A549 (cell line): ENCODE results near the gene RAP1GDS1. TPM values are rescaled to one million over a fixed set of nuclear protein-coding genes. Genes with fewer than 3 reads are reported as not detected.
"Not testable (repeated sequence)": the region's sequence is repeated elsewhere in the genome, so short reads cannot be mapped to it uniquely, and the experiment has no call there.

ENCODE experiments used
- ATAC-seq, 2 experiments: fragments of 200-7000 bp in 1 of 2; fragments of >200 bp in 1 of 2; cut with Nextera tagmentation in 1 of 2; cut with Tn5 transposase in 1 of 2; 3 replicates each; pipeline versions ENCODE4 v1.8.0 to v1.9.1; 2018 to 2020; ENCODE audit warnings: mild to moderate bottlenecking in 1 of 2, moderate library complexity in 1 of 2
- CTCF ChIA-PET: fragments of 300-600 bp; sonication (Branson Sonifier 250); formaldehyde crosslinking; extraction: SDS; loops from one replicate; lab custom pipeline; 2021; ENCODE audit warnings: antibody characterized with exemption, inconsistent platforms; lab: Yijun Ruan, JAX
- POLR2A ChIA-PET: fragments of 350-600 bp; formaldehyde crosslinking; extraction: SDS; loops from one replicate; lab custom pipeline; 2021; ENCODE audit warnings: antibody characterized with exemption, inconsistent platforms; lab: Yijun Ruan, JAX
- DNase-seq, 2 experiments: peaks; one replicate each; pipeline versions ENCODE4 v3.0.0 to v3.0.0-alpha.2; 2011 to 2016; ENCODE audit warnings: low read depth in 1 of 2, low spot score in 1 of 2
- FAIRE-seq: peaks from 2 replicates; lab custom pipeline; 2011; peaks lifted over from hg19 to GRCh38; lab: Jason Lieb, UNC
- H3K27ac ChIP-seq, 2 experiments: fragments of >200 bp; sonication (Bioruptor Twin); formaldehyde crosslinking; 3 replicates each; pipeline ENCODE4 v1.5.1; 2016 to 2017
- H3K4me1 ChIP-seq: fragments of >200 bp; sonication (Bioruptor Twin); formaldehyde crosslinking; 3 replicates; pipeline ENCODE4 v1.6.1; 2016
- H3K4me2 ChIP-seq: fragments of >200 bp; sonication (Bioruptor Twin); formaldehyde crosslinking; 3 replicates; pipeline ENCODE4 v1.6.1; 2016
- H3K4me3 ChIP-seq: fragments of >200 bp; sonication (Bioruptor Twin); formaldehyde crosslinking; 3 replicates; pipeline ENCODE4 v1.5.1; 2016
- H3K9me3 ChIP-seq: fragments of >200 bp; sonication (Bioruptor Twin); formaldehyde crosslinking; 3 replicates; pipeline ENCODE4 v1.6.1; 2016
- BCL3 ChIP-seq: fragments of >200 bp; sonication (Bioruptor Twin); formaldehyde crosslinking; IDR thresholded peaks from 3 replicates; pipeline ENCODE4 v1.6.1; 2016
- CTCF ChIP-seq: fragments of >200 bp; sonication (Bioruptor Twin); formaldehyde crosslinking; IDR thresholded peaks from 3 replicates; pipeline ENCODE4 v1.5.1; 2016
- E2F6 ChIP-seq: IDR thresholded peaks from 2 replicates; pipeline ENCODE4 v1.6.1; 2012; ENCODE audit warnings: low read depth, borderline replicate concordance
- EHF ChIP-seq: fragments of 250-450 bp; sonication (Bioruptor Pico); IDR thresholded peaks from 2 replicates; pipeline ENCODE4 v1.5.0; 2020; ENCODE audit warnings: mild to moderate bottlenecking
- EHMT2 ChIP-seq: fragments of 200-600 bp; sonication (generic); IDR thresholded peaks from 2 replicates; pipeline ENCODE4 v1.6.1; 2016; ENCODE audit warnings: antibody characterized with exemption, low read depth, mild to moderate bottlenecking, moderate library complexity
- FOXS1 ChIP-seq: fragments of 250-450 bp; sonication (Bioruptor Pico); IDR thresholded peaks from 2 replicates; pipeline ENCODE4 v1.5.0; 2020; ENCODE audit warnings: mild to moderate bottlenecking, moderate library complexity
- HDAC2 ChIP-seq: fragments of 200-600 bp; sonication (generic); IDR thresholded peaks from 2 replicates; pipeline ENCODE4 v1.6.1; 2016
- HMGXB4 ChIP-seq: fragments of 250-450 bp; sonication (Bioruptor Pico); IDR thresholded peaks from 2 replicates; pipeline ENCODE4 v1.5.0; 2021; ENCODE audit warnings: mild to moderate bottlenecking, moderate library complexity, borderline replicate concordance
- HOXB13 ChIP-seq: fragments of 250-450 bp; sonication (Bioruptor Pico); IDR thresholded peaks from 2 replicates; pipeline ENCODE4 v1.5.0; 2020; ENCODE audit warnings: low read depth, mild to moderate bottlenecking, moderate library complexity
- JUN ChIP-seq, 2 experiments: fragments of >200 bp; sonication (Bioruptor Twin); formaldehyde crosslinking; IDR thresholded peaks; 2 replicates in 1 of 2; 3 replicates in 1 of 2; pipeline ENCODE4 v1.6.1; 2016 to 2017
- KDM5A ChIP-seq: fragments of 200-600 bp; sonication (generic); IDR thresholded peaks from 2 replicates; pipeline ENCODE4 v1.6.1; 2016; ENCODE audit warnings: antibody characterized with exemption, mild to moderate bottlenecking
- MYC ChIP-seq: IDR thresholded peaks from 2 replicates; pipeline ENCODE4 v1.6.1; 2012; ENCODE audit warnings: mild to moderate bottlenecking, inconsistent platforms, low read length, improper control_type of control experiment, borderline replicate concordance
- NFE2L2 ChIP-seq: fragments of 150-350 bp; conservative IDR thresholded peaks from 2 replicates; pipeline ENCODE4 v1.6.1; 2014; ENCODE audit warnings: low read length
- POLR2A ChIP-seq: IDR thresholded peaks from 2 replicates; pipeline ENCODE4 v1.6.1; 2012; ENCODE audit warnings: mild to moderate bottlenecking, low read length
- RARB ChIP-seq: fragments of 250-450 bp; sonication (Bioruptor Pico); IDR thresholded peaks from 2 replicates; pipeline ENCODE4 v1.8.0; 2021; ENCODE audit warnings: mild to moderate bottlenecking, moderate library complexity
- REST ChIP-seq: fragments of 200-600 bp; sonication (generic); IDR thresholded peaks from 2 replicates; pipeline ENCODE4 v1.6.1; 2016; ENCODE audit warnings: antibody characterized with exemption, mild to moderate bottlenecking, moderate library complexity
- RFX5 ChIP-seq: fragments of 450-650 bp; IDR thresholded peaks from 2 replicates; pipeline ENCODE4 v1.7.1; 2014; ENCODE audit warnings: antibody characterized with exemption, mild to moderate bottlenecking, moderate library complexity
- USF2 ChIP-seq: fragments of 450-650 bp; IDR thresholded peaks from 2 replicates; pipeline ENCODE4 v1.6.1; 2014; ENCODE audit warnings: antibody characterized with exemption
- ZC3H11A ChIP-seq: fragments of 450-650 bp; IDR thresholded peaks from 2 replicates; pipeline ENCODE4 v1.6.1; 2014; ENCODE audit warnings: antibody characterized with exemption, mild to moderate bottlenecking
- ZNF302 ChIP-seq: fragments of 250-450 bp; sonication (Bioruptor Pico); IDR thresholded peaks from 2 replicates; pipeline ENCODE4 v1.9.0; 2021; ENCODE audit warnings: inconsistent platforms, mild to moderate bottlenecking, moderate library complexity
- ZSCAN20 ChIP-seq: fragments of 250-450 bp; sonication (Bioruptor Pico); IDR thresholded peaks from 2 replicates; pipeline ENCODE4 v1.8.0; 2022; ENCODE audit warnings: mild to moderate bottlenecking, moderate library complexity
- WGBS: methylation state at CpG from one replicate; pipeline ENCODE4 v1.1.6; 2017; ENCODE audit errors: missing lambda C conversion rate; 5-methylcytosine and 5-hydroxymethylcytosine counted together
- polyA plus RNA-seq, 4 experiments: library from polyadenylated mRNA; depleted of rRNA in 3 of 4; stranded (reverse); fragments of >200 nt; fragmentation: RNase III in 1 of 4; extraction: RNeasy Plus Mini Kit Qiagen cat#74134 plus additional on column Dnase treatment in 1 of 4; gene quantifications; 2 replicates in 3 of 4; 3 replicates in 1 of 4; pipeline ENCODE4 v1.2.3, GENCODE V29; 2011 to 2017

Gene RAP1GDS1
- polyA plus RNA-seq, 2 of the 4 experiments (the other 2 are of a cell fraction) = 29.3 to 31.6 TPM

GRCh38 chr4:98287328-98287727, 26.1 kb downstream of the RAP1GDS1 start:
- Histone ChIP-seq H3K27ac (no peak overlapping the region), H3K4me2 (no peak overlapping the region), H3K9me3 (no peaks in the 10 kb centered on the region), H3K4me3 (no peak overlapping the region), H3K4me1 (peaks cover 20% of the 10 kb centered on the region; the same call in 2 of the 3 replicates)
- ATAC-seq (no peak), FAIRE-seq (no peak), DNase-seq (no peak)
- CTCF ChIA-PET = no interaction called here
- POLR2A ChIA-PET = no interaction called here
- TF ChIP-seq KDM5A = no peak
- no peak for TF ChIP-seq NFE2L2
- TF ChIP-seq CTCF = no peak
- TF ChIP-seq MYC = no peak
- TF ChIP-seq HMGXB4 (CRISPR knock-in tag) = no peak
- no peak for TF ChIP-seq ZC3H11A
- TF ChIP-seq ZNF302 (CRISPR knock-in tag) = no peak
- no peak for TF ChIP-seq EHF (CRISPR knock-in tag)
- TF ChIP-seq HDAC2 = no peak
- no peak for TF ChIP-seq FOXS1 (CRISPR knock-in tag)
- TF ChIP-seq RFX5 = no peak
- no peak for TF ChIP-seq EHMT2

- 91% methylated on average over 3 of the region's 3 CpGs for WGBS
- DNase-seq, H3K4me2 ChIP-seq, H3K9me3 ChIP-seq, CTCF ChIA-PET, POLR2A ChIA-PET, ATAC-seq, H3K27ac ChIP-seq, FAIRE-seq, H3K4me3 ChIP-seq: not testable (repeated sequence)
- H3K4me1 ChIP-seq = peaks cover 14% of the 10 kb centered on the region; the same call in 2 of the 3 replicates
Measured at GRCh38 chr4:98288671-98289070, 27.5 kb downstream of the RAP1GDS1 start.

- peaks cover 10% of the 10 kb centered on the region; the same call in 2 of the 3 replicates for H3K4me1 ChIP-seq
- no peak for DNase-seq
- ATAC-seq = no peak
- 92% methylated on average over 1 of the region's 1 CpG for WGBS
- H3K9me3 ChIP-seq = no peaks in the 10 kb centered on the region
- H3K4me2 ChIP-seq = no peak overlapping the region
- no peak overlapping the region for H3K27ac ChIP-seq
- CTCF ChIA-PET = no interaction called here
- POLR2A ChIA-PET = no interaction called here
- no peak for FAIRE-seq
- no peak overlapping the region for H3K4me3 ChIP-seq
- no peak for TF ChIP-seq HOXB13
- TF ChIP-seq JUN (IDR thresholded peaks at IDR 0.05) = no peak
- TF ChIP-seq EHF (CRISPR knock-in tag) = no peak
- TF ChIP-seq ZSCAN20 (CRISPR knock-in tag) = no peak
- no peak for TF ChIP-seq FOXS1 (CRISPR knock-in tag)
- no peak for TF ChIP-seq BCL3
- TF ChIP-seq HMGXB4 (CRISPR knock-in tag) = no peak
- TF ChIP-seq ZNF302 (CRISPR knock-in tag) = no peak
- TF ChIP-seq E2F6 = no peak
- no peak for TF ChIP-seq POLR2A
- TF ChIP-seq USF2 = no peak
- no peak for TF ChIP-seq NFE2L2
- TF ChIP-seq RARB (CRISPR knock-in tag) = no peak
- no peak for TF ChIP-seq REST
Measured at GRCh38 chr4:98289375-98289774, 28.2 kb downstream of the RAP1GDS1 start.
